B cell (primary cell): ENCODE data around the gene ATAD2B. TPM values are rescaled to one million over a fixed set of nuclear protein-coding genes. Genes with fewer than 3 reads are reported as not detected.

Experiments used
- ATAC-seq: fragments of 200-7000 bp; cut with Tn5 transposase; one replicate; pipeline ENCODE4 v1.10.0; 2021; ENCODE audit warnings: low read depth, mild to moderate bottlenecking, moderate number of reproducible peaks, moderate library complexity
- CTCF ChIA-PET: fragments of 350-600 bp; sonication (Branson Sonifier 250); formaldehyde crosslinking; loops from one replicate; lab custom pipeline; 2021; ENCODE audit warnings: antibody characterized with exemption, inconsistent platforms; lab: Charles Lee
- POLR2A ChIA-PET: fragments of 350-600 bp; sonication (Branson Sonifier 250); formaldehyde crosslinking; loops from one replicate; lab custom pipeline; 2021; ENCODE audit warnings: antibody characterized with exemption; lab: Charles Lee
- DNase-seq: peaks from one replicate; pipeline ENCODE4 v3.0.0; 2013
- H2AFZ ChIP-seq: 2 replicates; pipeline ENCODE4 v1.6.1; 2012; ENCODE audit warnings: mild to moderate bottlenecking, low read depth, low read length; ENCODE audit not compliant: insufficient read depth, poor library complexity, severe bottlenecking
- H3K27ac ChIP-seq, 2 donors: 1 replicate in 1 of 2; 2 replicates in 1 of 2; pipeline ENCODE4 v1.5.1; 2012 to 2013; ENCODE audit warnings: low read length in 2 of 2, mild to moderate bottlenecking in 2 of 2, moderate library complexity in 1 of 2
- H3K27me3 ChIP-seq, 4 experiments: fragments of 200-600 bp in 1 of 4; sonication (generic) in 1 of 4; replicated peaks in 1 of 4; 1 replicate in 2 of 4; 2 replicates in 2 of 4; pipeline versions ENCODE4 v1.6.1 to v1.7.0; 2013 to 2016; ENCODE audit warnings: low read length in 3 of 4, mild to moderate bottlenecking in 2 of 4, mixed read lengths in 1 of 4, moderate library complexity in 1 of 4; ENCODE audit not compliant: insufficient read depth in 4 of 4, control insufficient read depth in 3 of 4; ENCODE audit errors: control extremely low read depth in 1 of 4
- H3K36me3 ChIP-seq, 2 experiments: replicated peaks in 1 of 2; 1 replicate in 1 of 2; 2 replicates in 1 of 2; pipeline versions ENCODE4 v1.6.1 to v1.7.1; 2013; ENCODE audit warnings: low read length in 1 of 2; ENCODE audit not compliant: insufficient read depth in 2 of 2, control insufficient read depth in 1 of 2; ENCODE audit errors: control extremely low read depth in 1 of 2, extremely low read depth in 1 of 2
- H3K4me1 ChIP-seq, 2 donors: fragments of 200-600 bp in 1 of 2; sonication (generic) in 1 of 2; 1 replicate in 1 of 2; 2 replicates in 1 of 2; pipeline versions ENCODE4 v1.5.1 to v1.6.1; 2013 to 2017; ENCODE audit warnings: low read length in 2 of 2; ENCODE audit not compliant: control insufficient read depth in 2 of 2, insufficient read depth in 2 of 2
- H3K4me2 ChIP-seq: replicated peaks from 2 replicates; pipeline ENCODE3; 2012; ENCODE audit warnings: mild to moderate bottlenecking, low read depth, low read length; ENCODE audit not compliant: poor library complexity, severe bottlenecking
- H3K4me3 ChIP-seq, 5 experiments: fragments of 200-600 bp in 1 of 5; sonication (generic) in 1 of 5; 1 replicate in 3 of 5; 2 replicates in 2 of 5; pipeline versions ENCODE4 v1.5.1 to v1.7.0; 2011 to 2016; ENCODE audit warnings: low read length in 4 of 5, mild to moderate bottlenecking in 4 of 5, low read depth in 2 of 5, control low read depth in 1 of 5, moderate library complexity in 1 of 5; ENCODE audit not compliant: insufficient read depth in 1 of 5; ENCODE audit errors: control extremely low read depth in 1 of 5, extremely low read depth in 1 of 5
- H3K79me2 ChIP-seq: fragments of 200-600 bp; sonication (generic); one replicate; pipeline ENCODE4 v1.6.0; 2016; ENCODE audit warnings: low read length; ENCODE audit not compliant: control insufficient read depth, insufficient read depth
- H3K9ac ChIP-seq: fragments of 200-600 bp; sonication (generic); 2 replicates; pipeline ENCODE4 v1.6.1; 2017; ENCODE audit warnings: mild to moderate bottlenecking, low read length, moderate library complexity
- H3K9me3 ChIP-seq, 3 donors: one replicate each; pipeline versions ENCODE4 v1.6.1 to v1.7.1; 2013; ENCODE audit warnings: low read length in 2 of 3; ENCODE audit not compliant: control insufficient read depth in 2 of 3, insufficient read depth in 1 of 3; ENCODE audit errors: control extremely low read depth in 1 of 3
- H4K20me1 ChIP-seq: 2 replicates; pipeline ENCODE4 v1.6.0; 2012; ENCODE audit warnings: mild to moderate bottlenecking, low read length; ENCODE audit not compliant: insufficient read depth, control insufficient read depth, poor library complexity, severe bottlenecking
- H3K27ac Mint-ChIP-seq: one replicate; pipeline ENCODE4 v1.8.0; 2021; ENCODE audit warnings: mixed read lengths
- H3K27me3 Mint-ChIP-seq: one replicate; pipeline ENCODE4 v1.8.0; 2021; ENCODE audit warnings: mixed read lengths
- H3K4me1 Mint-ChIP-seq: one replicate; pipeline ENCODE4 v1.8.0; 2021; ENCODE audit warnings: mixed read lengths
- H3K4me3 Mint-ChIP-seq: one replicate; pipeline ENCODE4 v1.8.0; 2021; ENCODE audit warnings: mixed read lengths
- H3K9me3 Mint-ChIP-seq: one replicate; pipeline ENCODE4 v1.8.0; 2022; ENCODE audit warnings: mixed read lengths; ENCODE audit not compliant: insufficient read depth
- CTCF ChIP-seq: fragments of 200-600 bp; IDR thresholded peaks from one replicate; pipeline ENCODE4 v1.8.0; 2022; ENCODE audit warnings: antibody characterized with exemption, mild to moderate bottlenecking
- EZH2 ChIP-seq: IDR thresholded peaks from 2 replicates; pipeline ENCODE4 v1.6.1; 2012; ENCODE audit warnings: borderline replicate concordance, low read depth, mild to moderate bottlenecking, moderate library complexity, low read length; ENCODE audit not compliant: insufficient read depth, poor library complexity, severe bottlenecking
- WGBS: methylation state at CpG from one replicate; pipeline ENCODE4 v1.1.5; 2013; ENCODE audit warnings: missing lambda C conversion rate; ENCODE audit not compliant: insufficient coverage; 5-methylcytosine and 5-hydroxymethylcytosine counted together
- intact Hi-C: fragments of 100-400 bp; cut with micrococcal nuclease; formaldehyde crosslinking; loops from one replicate; pipeline ENCODE4 v1.10.0; 2022
- polyA plus RNA-seq: library from polyadenylated mRNA; depleted of rRNA; stranded (reverse); fragments of >200 nt; gene quantifications from 2 replicates; pipeline ENCODE4 v1.2.3, GENCODE V29; 2012
- total RNA-seq, 2 donors: library from RNA; stranded (reverse); fragments of 120-200 nt in 1 of 2; gene quantifications; 1 replicate in 1 of 2; 2 replicates in 1 of 2; pipeline versions ENCODE4 v1.2.3 to v1.2.4, GENCODE V29; 2013 to 2022

ATAD2B gene
- total and polyA plus RNA-seq, 2 donors (not counting 1 experiment from before 2014, with no cell fraction given): 5.1 to 90.8 TPM

- peaks cover 6 to 12% of the 10 kb centered on the region in 2 experiments for H3K36me3 ChIP-seq
- no peak overlapping the region for H3K4me3 ChIP-seq
- Mint-ChIP-seq H3K4me3 (no peak overlapping the region), H3K27ac (no peak overlapping the region), H3K4me1 (no peaks in the 10 kb centered on the region), H3K9me3 (no peaks in the 10 kb centered on the region), H3K27me3 (no peaks in the 10 kb centered on the region)
- no peak for DNase-seq
- H2AFZ ChIP-seq: no peak overlapping the region
- intact Hi-C loops: no loop called here
- ChIA-PET CTCF (interaction anchor here (0.8 to 1.7 kb wide), 2 partner anchors 125 to 283 kb away, joined by 3 to 5 read pairs; partner anchors contain the start of genes ATAD2B and TP53I3), POLR2A (no interaction called here)
- H3K9me3 ChIP-seq: no peaks in the 10 kb centered on the region
- ATAC-seq: no peak
- H3K9ac ChIP-seq: no peak overlapping the region
- no peaks in the 10 kb centered on the region for H4K20me1 ChIP-seq
- no peaks in the 10 kb centered on the region for H3K4me1 ChIP-seq
- WGBS: no CpG with 5 or more reads among the region's 1 CpG
- no peaks in the 10 kb centered on the region for H3K27me3 ChIP-seq
- no peak overlapping the region for H3K27ac ChIP-seq
- TF ChIP-seq CTCF: no peak
- no peak for TF ChIP-seq EZH2
- no peaks in the 10 kb centered on the region for H3K79me2 ChIP-seq
- H3K4me2 ChIP-seq: no peak overlapping the region
Measured at GRCh38 chr2:23801396-23801795, 125.5 kb downstream of the ATAD2B start.

- H3K4me3 ChIP-seq: no peak overlapping the region
- POLR2A ChIA-PET: no interaction called here
- no peak overlapping the region for H3K4me2 ChIP-seq
- intact Hi-C loops: no loop called here
- H3K4me1 ChIP-seq: no peaks in the 10 kb centered on the region
- no peaks in the 10 kb centered on the region for H4K20me1 ChIP-seq
- H2AFZ ChIP-seq: no peak overlapping the region
- H3K9me3 Mint-ChIP-seq: no peaks in the 10 kb centered on the region
- peaks cover 2% of the 10 kb centered on the region for H3K4me1 Mint-ChIP-seq
- no peak overlapping the region for H3K27ac Mint-ChIP-seq
- no peak for ATAC-seq
- no peak overlapping the region for H3K27ac ChIP-seq
- no peaks in the 10 kb centered on the region for H3K9me3 ChIP-seq
- H3K27me3 Mint-ChIP-seq: no peaks in the 10 kb centered on the region
- no peak overlapping the region for H3K4me3 Mint-ChIP-seq
- no peak overlapping the region for H3K9ac ChIP-seq
- CTCF ChIA-PET: no interaction called here
- 100% methylated on average over 1 of the region's 1 CpG for WGBS
- peaks cover 4 to 9% of the 10 kb centered on the region in 2 experiments for H3K36me3 ChIP-seq
- DNase-seq: no peak
- H3K79me2 ChIP-seq: no peaks in the 10 kb centered on the region
- H3K27me3 ChIP-seq: no peaks in the 10 kb centered on the region
- TF ChIP-seq CTCF: no peak
Measured at GRCh38 chr2:23794234-23794633, 132.7 kb downstream of the ATAD2B start.
